Activated CD4-positive, alpha-beta memory T cell treated with anti-CD3 and anti-CD28 coated beads for 36 hours (primary cell): Measurements from ENCODE around the gene TMSB4X. TPM values are rescaled to one million over a fixed set of nuclear protein-coding genes. Genes with fewer than 3 reads are reported as not detected.
"Not testable (repeated sequence)": the region's sequence is repeated elsewhere in the genome, so short reads cannot be mapped to it uniquely, and the experiment has no call there.

Source experiments
- CTCF ChIA-PET: fragments of 350-600 bp; sonication (Branson Sonifier 250); formaldehyde crosslinking; loops from one replicate; lab custom pipeline; 2021; ENCODE audit warnings: antibody characterized with exemption, inconsistent platforms; lab: Charles Lee
- POLR2A ChIA-PET: fragments of 350-600 bp; sonication (Branson Sonifier 250); formaldehyde crosslinking; loops from one replicate; lab custom pipeline; 2021; ENCODE audit warnings: antibody characterized with exemption; lab: Charles Lee
- DNase-seq: peaks from one replicate; pipeline ENCODE4 v3.0.0-alpha.2; 2020
- H3K27ac Mint-ChIP-seq: one replicate; pipeline ENCODE4 v1.8.0; 2021; ENCODE audit warnings: mixed read lengths
- H3K27me3 Mint-ChIP-seq: one replicate; pipeline ENCODE4 v1.8.0; 2021; ENCODE audit warnings: mixed read lengths
- H3K36me3 Mint-ChIP-seq: one replicate; pipeline ENCODE4 v1.8.0; 2021; ENCODE audit warnings: mixed read lengths
- H3K4me1 Mint-ChIP-seq: one replicate; pipeline ENCODE4 v1.8.0; 2021; ENCODE audit warnings: low read depth, mixed read lengths
- H3K4me3 Mint-ChIP-seq: one replicate; pipeline ENCODE4 v1.8.0; 2021; ENCODE audit warnings: mild to moderate bottlenecking, mixed read lengths
- H3K9me3 Mint-ChIP-seq: one replicate; pipeline ENCODE4 v1.8.0; 2021; ENCODE audit warnings: mixed read lengths
- intact Hi-C: fragments of 100-400 bp; cut with micrococcal nuclease; formaldehyde crosslinking; loops from one replicate; pipeline ENCODE4 v1.15.1; 2023
- total RNA-seq, 2 experiments: library from RNA; stranded (reverse); gene quantifications; one replicate each; pipeline ENCODE4 v1.2.3, GENCODE V29; 2021

The TMSB4X gene
- 1,000 to 10,000 TPM; 6,087 to 6,256 TPM for total RNA-seq

- Mint-ChIP-seq H3K9me3 (no peaks in the 10 kb centered on the region), H3K27me3 (peaks cover 3% of the 10 kb centered on the region), H3K27ac (peak within 1 kb of the TSS; percentile 99), H3K4me3 (peak within 1 kb of the TSS; percentile 94), H3K36me3 (peaks cover 56% of the 10 kb centered on the region), H3K4me1 (peaks cover 22% of the 10 kb centered on the region)
- peak; percentile 89 for DNase-seq
- POLR2A ChIA-PET: interaction anchor here (0.7 to 16.1 kb wide), 12 partner anchors 9 to 714 kb away, joined by 3 to 426 read pairs (median 8); partner anchors contain the start of gene RAB9A
- CTCF ChIA-PET: interaction anchor here (0.5 to 1.4 kb wide), 7 partner anchors 19 to 625 kb away, joined by 3 to 11 read pairs (median 4); no protein-coding TSS in a partner anchor
- intact Hi-C loops: loop anchor here (1.0 kb wide), 3 partner anchors 10 to 117 kb away; no protein-coding TSS in a partner anchor
These were observed at the start of gene TMSB4X for GRCh38 chrX:12974796-12975669. TMSB4X (plus strand) TSS chrX:12975110.

GRCh38 chrX:12929701-12930100 lies 45.2 kb upstream of the TMSB4X start:
- no peak for DNase-seq
- no peaks in the 10 kb centered on the region for H3K36me3 Mint-ChIP-seq
- no peaks in the 10 kb centered on the region for H3K9me3 Mint-ChIP-seq
- H3K4me1 Mint-ChIP-seq: no peaks in the 10 kb centered on the region
- H3K27ac Mint-ChIP-seq: no peak overlapping the region
- intact Hi-C loops: no loop called here
- no peak overlapping the region for H3K4me3 Mint-ChIP-seq
- CTCF ChIA-PET: interaction anchor here (0.7 kb wide), 1 partner anchor 161 kb away, joined by 3 read pairs; no protein-coding TSS in a partner anchor
- H3K27me3 Mint-ChIP-seq: peaks cover 2% of the 10 kb centered on the region
- POLR2A ChIA-PET: no interaction called here

DNA sequence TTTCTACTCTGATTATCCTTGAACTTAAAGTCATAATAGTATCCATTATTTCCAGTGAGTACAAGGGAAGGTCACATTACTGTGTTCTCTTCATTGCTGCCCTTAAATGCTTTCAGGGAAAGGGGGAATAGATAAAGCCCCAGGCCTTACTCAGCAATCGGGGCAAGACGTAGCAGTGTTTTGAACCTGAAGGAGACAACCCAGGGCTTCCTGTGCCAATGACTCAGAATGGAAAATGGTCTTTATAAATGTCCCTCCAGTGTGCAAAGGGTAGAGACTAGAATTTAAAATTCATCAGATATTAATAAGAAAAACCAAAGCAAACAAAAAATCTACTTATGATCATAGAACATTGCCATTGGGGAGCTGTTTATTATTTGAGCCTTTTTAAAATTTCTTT lies 44.8 kb upstream of the TMSB4X start:
- Mint-ChIP-seq H3K4me1 (no peaks in the 10 kb centered on the region), H3K4me3 (no peak overlapping the region), H3K27me3 (no peaks in the 10 kb centered on the region), H3K9me3 (no peaks in the 10 kb centered on the region), H3K36me3 (no peaks in the 10 kb centered on the region), H3K27ac (no peak overlapping the region)
- ChIA-PET POLR2A (no interaction called here), CTCF (no interaction called here)
- intact Hi-C loops: no loop called here
- no peak for DNase-seq

- Mint-ChIP-seq H3K36me3 (no peaks in the 10 kb centered on the region), H3K4me3 (no peak overlapping the region), H3K4me1 (no peaks in the 10 kb centered on the region), H3K9me3 (no peaks in the 10 kb centered on the region), H3K27me3 (no peaks in the 10 kb centered on the region), H3K27ac (no peak overlapping the region)
- ChIA-PET CTCF (no interaction called here), POLR2A (no interaction called here)
- intact Hi-C loops: no loop called here
- no peak for DNase-seq
These were observed 42.7 kb upstream of the TMSB4X start for GRCh38 chrX:12932244-12932643.

DNA sequence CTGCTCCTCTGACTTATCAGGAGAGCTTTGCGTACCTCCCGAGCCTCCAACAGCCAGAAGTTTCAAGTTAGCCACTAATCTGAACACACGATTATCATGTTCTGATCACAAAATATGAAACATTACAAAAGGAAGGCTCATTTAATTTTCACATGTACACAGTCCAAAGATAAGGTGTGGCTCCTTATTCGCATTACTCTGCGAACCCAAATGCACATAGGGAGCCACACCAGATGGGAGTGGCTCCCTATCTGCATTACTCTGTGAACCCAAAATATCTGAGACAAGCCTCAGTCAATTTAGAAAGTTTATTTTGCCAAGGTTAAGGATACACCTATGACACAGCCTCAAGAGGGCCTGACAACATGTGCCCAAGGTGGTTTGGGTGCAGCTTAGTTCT lies 40.1 kb upstream of the TMSB4X start:
- CTCF ChIA-PET: interaction anchor here (0.8 kb wide), 1 partner anchor 12 kb away, joined by 3 read pairs; no protein-coding TSS in a partner anchor
- POLR2A ChIA-PET: no interaction called here
- H3K27me3 Mint-ChIP-seq: no peaks in the 10 kb centered on the region
- no peak overlapping the region for H3K4me3 Mint-ChIP-seq
- H3K9me3 Mint-ChIP-seq: no peaks in the 10 kb centered on the region
- H3K36me3 Mint-ChIP-seq: no peaks in the 10 kb centered on the region
- H3K27ac Mint-ChIP-seq: no peak overlapping the region
- DNase-seq: no peak
- intact Hi-C loops: no loop called here
- no peaks in the 10 kb centered on the region for H3K4me1 Mint-ChIP-seq

- no peaks in the 10 kb centered on the region for H3K4me1 Mint-ChIP-seq
- H3K27ac Mint-ChIP-seq: no peak overlapping the region
- no peaks in the 10 kb centered on the region for H3K27me3 Mint-ChIP-seq
- H3K9me3 Mint-ChIP-seq: no peaks in the 10 kb centered on the region
- H3K4me3 Mint-ChIP-seq: no peak overlapping the region
- no peaks in the 10 kb centered on the region for H3K36me3 Mint-ChIP-seq
- intact Hi-C loops: no loop called here
- DNase-seq: no peak
- POLR2A ChIA-PET: no interaction called here
- CTCF ChIA-PET: no interaction called here
These were observed 38.0 kb upstream of the TMSB4X start for GRCh38 chrX:12936947-12937346.

GRCh38 chrX:12940471-12940870 lies 34.4 kb upstream of the TMSB4X start:
- POLR2A ChIA-PET, CTCF ChIA-PET, H3K27me3 Mint-ChIP-seq, H3K9me3 Mint-ChIP-seq, H3K4me1 Mint-ChIP-seq, H3K4me3 Mint-ChIP-seq, DNase-seq, H3K36me3 Mint-ChIP-seq, intact Hi-C loops, H3K27ac Mint-ChIP-seq: not testable (repeated sequence)

GRCh38 chrX:12943592-12943991 lies 31.3 kb upstream of the TMSB4X start:
- DNase-seq, H3K36me3 Mint-ChIP-seq, intact Hi-C loops, H3K27ac Mint-ChIP-seq, CTCF ChIA-PET, H3K4me3 Mint-ChIP-seq, H3K9me3 Mint-ChIP-seq, H3K27me3 Mint-ChIP-seq, POLR2A ChIA-PET: not testable (repeated sequence)
- peaks cover 26% of the 10 kb centered on the region for H3K4me1 Mint-ChIP-seq

GRCh38 chrX:12944452-12944851 lies 30.5 kb upstream of the TMSB4X start:
- POLR2A ChIA-PET, DNase-seq, H3K4me3 Mint-ChIP-seq, H3K36me3 Mint-ChIP-seq, H3K27ac Mint-ChIP-seq, H3K27me3 Mint-ChIP-seq, H3K9me3 Mint-ChIP-seq, intact Hi-C loops, CTCF ChIA-PET: not testable (repeated sequence)
- H3K4me1 Mint-ChIP-seq: peaks cover 34% of the 10 kb centered on the region

DNA sequence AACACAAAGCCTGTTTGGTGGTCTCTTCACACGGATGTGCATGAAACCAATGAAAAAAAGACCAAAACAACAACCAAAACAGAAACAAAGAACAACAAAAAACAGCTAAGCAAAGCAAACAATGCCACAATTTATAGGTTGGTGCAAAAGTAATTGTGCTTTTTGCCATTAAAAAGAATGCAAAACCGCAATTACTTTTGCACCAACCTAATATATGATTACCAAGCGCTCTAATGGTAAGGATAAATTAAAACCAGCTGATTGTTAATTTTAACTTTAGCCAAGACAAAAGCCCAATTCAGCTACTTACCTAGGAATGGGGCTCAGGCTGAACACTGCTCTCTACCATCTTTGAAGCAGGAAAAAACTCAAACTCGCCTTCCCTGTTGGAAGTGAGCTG lies 29.4 kb upstream of the TMSB4X start:
- Mint-ChIP-seq H3K27ac (peak overlapping the region; percentile 13), H3K4me1 (peaks cover 42% of the 10 kb centered on the region), H3K27me3 (no peaks in the 10 kb centered on the region), H3K9me3 (no peaks in the 10 kb centered on the region), H3K36me3 (no peaks in the 10 kb centered on the region), H3K4me3 (no peak overlapping the region)
- no peak for DNase-seq
- POLR2A ChIA-PET: interaction anchor here (17.1 kb wide), 1 partner anchor 28 kb away, joined by 426 read pairs; the partner anchor contains the start of gene TMSB4X
- intact Hi-C loops: loop anchor here (5.0 kb wide), 2 partner anchors 322 to 557 kb away; no protein-coding TSS in a partner anchor
- CTCF ChIA-PET: interaction anchor here (0.8 to 3.5 kb wide), 12 partner anchors 23 to 701 kb away, joined by 3 to 107 read pairs (median 11); no protein-coding TSS in a partner anchor

GRCh38 chrX:12946406-12946805 lies 28.5 kb upstream of the TMSB4X start:
- no peaks in the 10 kb centered on the region for H3K27me3 Mint-ChIP-seq
- H3K36me3 Mint-ChIP-seq: no peaks in the 10 kb centered on the region
- peak overlapping the region; percentile 96 for H3K27ac Mint-ChIP-seq
- no peaks in the 10 kb centered on the region for H3K9me3 Mint-ChIP-seq
- ChIA-PET CTCF (interaction anchor here (0.6 to 3.5 kb wide), 59 partner anchors 11 to 700 kb away, joined by 3 to 107 read pairs (median 4); no protein-coding TSS in a partner anchor), POLR2A (interaction anchor here (0.7 to 17.1 kb wide), 7 partner anchors 27 to 542 kb away, joined by 3 to 426 read pairs (median 4); partner anchors contain the start of gene TMSB4X)
- peaks cover 50% of the 10 kb centered on the region for H3K4me1 Mint-ChIP-seq
- DNase-seq: no peak
- H3K4me3 Mint-ChIP-seq: no peak overlapping the region
- intact Hi-C loops: loop anchor here (1.0 to 5.0 kb wide), 3 partner anchors 321 to 556 kb away; no protein-coding TSS in a partner anchor
